DND-41 (cell line): ENCODE results near the gene MIOX.
A peak's percentile ranks its signal among the peaks of the same experiment; 100 is the strongest.

Experiments
- ATAC-seq: fragments of 200-7000 bp; cut with Tn5 transposase; 3 replicates; pipeline ENCODE4 v1.9.1; 2021; ENCODE audit warnings: low read depth; ENCODE audit not compliant: insufficient read depth
- DNase-seq: peaks from one replicate; pipeline ENCODE4 v3.0.0-alpha.2; 2020
- H2AFZ ChIP-seq: 2 replicates; pipeline ENCODE4 v1.6.0; 2012; ENCODE audit warnings: low read depth, low read length
- H3K27ac ChIP-seq: 2 replicates; pipeline ENCODE4 v1.5.1; 2012; ENCODE audit warnings: low read length, inconsistent platforms
- H3K27me3 ChIP-seq: fragments of 200-600 bp; sonication (generic); 2 replicates; pipeline ENCODE4 v1.6.0; 2012; ENCODE audit warnings: low read length, mild to moderate bottlenecking, inconsistent platforms; ENCODE audit not compliant: insufficient read depth, poor library complexity
- H3K36me3 ChIP-seq: 2 replicates; pipeline ENCODE4 v1.5.1; 2012; ENCODE audit warnings: low read length, inconsistent platforms; ENCODE audit not compliant: insufficient read depth
- H3K4me1 ChIP-seq: 2 replicates; pipeline ENCODE4 v1.5.1; 2012; ENCODE audit warnings: mild to moderate bottlenecking, low read length; ENCODE audit not compliant: insufficient read depth
- H3K4me2 ChIP-seq: 2 replicates; pipeline ENCODE4 v1.6.0; 2012; ENCODE audit warnings: mild to moderate bottlenecking, moderate library complexity, low read length, inconsistent platforms; ENCODE audit not compliant: insufficient read depth
- H3K4me3 ChIP-seq, 2 experiments: fragments of 200-600 bp in 1 of 2; shearing (Covaris generic) in 1 of 2; 2 replicates each; pipeline ENCODE4 v1.5.1; 2012 to 2016; ENCODE audit warnings: inconsistent platforms in 2 of 2, low read length in 2 of 2, mild to moderate bottlenecking in 2 of 2, low read depth in 1 of 2, moderate library complexity in 1 of 2
- H3K79me2 ChIP-seq: 2 replicates; pipeline ENCODE4 v1.6.0; 2012; ENCODE audit warnings: low read length, inconsistent platforms; ENCODE audit not compliant: insufficient read depth
- H3K9ac ChIP-seq: 2 replicates; pipeline ENCODE4 v1.6.0; 2012; ENCODE audit warnings: low read depth, mild to moderate bottlenecking, inconsistent platforms, low read length, moderate library complexity
- H3K9me3 ChIP-seq: 2 replicates; pipeline ENCODE4 v1.5.1; 2012; ENCODE audit warnings: low read length, moderate library complexity, mild to moderate bottlenecking, inconsistent platforms; ENCODE audit not compliant: insufficient read depth, severe bottlenecking
- H4K20me1 ChIP-seq: 2 replicates; pipeline ENCODE4 v1.6.0; 2012; ENCODE audit warnings: low read length; ENCODE audit not compliant: insufficient read depth
- CTCF ChIP-seq: IDR thresholded peaks from 2 replicates; pipeline ENCODE4 v1.5.1; 2012; ENCODE audit warnings: borderline replicate concordance, low read length, moderate library complexity, mild to moderate bottlenecking; ENCODE audit not compliant: poor library complexity, severe bottlenecking; ENCODE audit errors: extremely low read depth
- EZH2 ChIP-seq: IDR thresholded peaks from 3 replicates; pipeline ENCODE4 v1.6.1; 2012; ENCODE audit warnings: borderline replicate concordance, low read depth, mild to moderate bottlenecking, moderate library complexity, low read length, inconsistent platforms; ENCODE audit not compliant: severe bottlenecking

Gene MIOX

GRCh38 chr22:50471962-50472361 is 14.7 kb upstream of the MIOX start:
- DNase-seq: no peak
- TF ChIP-seq EZH2 (no peak), CTCF (no peak)
- no peak overlapping the region for H2AFZ ChIP-seq
- H3K9me3 ChIP-seq: no peaks in the 10 kb centered on the region
- peak overlapping the region; percentile 84 for H3K9ac ChIP-seq
- peak overlapping the region; percentile 99 for H3K4me2 ChIP-seq
- peaks cover 48% of the 10 kb centered on the region for H3K36me3 ChIP-seq
- H3K4me3 ChIP-seq: peak overlapping the region in 1 of 2 experiments; percentile 96; a peak in 2 of 4 replicates
- no peaks in the 10 kb centered on the region for H3K27me3 ChIP-seq
- peaks cover 66% of the 10 kb centered on the region for H4K20me1 ChIP-seq
- peak overlapping the region; percentile 91 for H3K27ac ChIP-seq
- H3K79me2 ChIP-seq: peaks cover 73% of the 10 kb centered on the region
- no peak for ATAC-seq
- peaks cover 77% of the 10 kb centered on the region for H3K4me1 ChIP-seq

- Histone ChIP-seq H3K36me3 (peaks cover 37% of the 10 kb centered on the region), H3K79me2 (peaks cover 62% of the 10 kb centered on the region), H3K27me3 (no peaks in the 10 kb centered on the region), H3K27ac (peak overlapping the region; percentile 91), H4K20me1 (peaks cover 56% of the 10 kb centered on the region), H2AFZ (no peak overlapping the region), H3K4me2 (peak overlapping the region; percentile 99), H3K4me1 (peaks cover 74% of the 10 kb centered on the region), H3K9ac (peak overlapping the region; percentile 84), H3K4me3 (peak overlapping the region; percentile 93 to 96; a peak in 3 of 4 replicates), H3K9me3 (no peaks in the 10 kb centered on the region)
- DNase-seq (peak; percentile 56), ATAC-seq (no peak)
- TF ChIP-seq EZH2 (no peak), CTCF (peak; percentile 65)
These were observed 13.6 kb upstream of the MIOX start for GRCh38 chr22:50473088-50473487.

GRCh38 chr22:50473855-50474671 is 12.6 kb upstream of the MIOX start:
- H3K36me3 ChIP-seq: peaks cover 35% of the 10 kb centered on the region
- peak overlapping the region; percentile 84 for H3K9ac ChIP-seq
- H3K4me3 ChIP-seq: peak overlapping the region; percentile 93 to 96; a peak in 3 of 4 replicates
- peaks cover 46% of the 10 kb centered on the region for H4K20me1 ChIP-seq
- H3K4me2 ChIP-seq: peak overlapping the region; percentile 99
- TF ChIP-seq EZH2 (no peak), CTCF (no peak)
- peak overlapping the region; percentile 91 for H3K27ac ChIP-seq
- DNase-seq (peak; percentile 56), ATAC-seq (no peak)
- H3K79me2 ChIP-seq: peaks cover 52% of the 10 kb centered on the region
- no peaks in the 10 kb centered on the region for H3K27me3 ChIP-seq
- H3K4me1 ChIP-seq: peaks cover 64% of the 10 kb centered on the region
- no peaks in the 10 kb centered on the region for H3K9me3 ChIP-seq
- H2AFZ ChIP-seq: no peak overlapping the region
